GF-D8 (cell line): Measurements from ENCODE around the gene WWOX.

ENCODE experiments used
- DNase-seq: peaks from one replicate; lab custom pipeline; 2025; lab: John Stamatoyannopoulos, UW

The WWOX gene

DNA sequence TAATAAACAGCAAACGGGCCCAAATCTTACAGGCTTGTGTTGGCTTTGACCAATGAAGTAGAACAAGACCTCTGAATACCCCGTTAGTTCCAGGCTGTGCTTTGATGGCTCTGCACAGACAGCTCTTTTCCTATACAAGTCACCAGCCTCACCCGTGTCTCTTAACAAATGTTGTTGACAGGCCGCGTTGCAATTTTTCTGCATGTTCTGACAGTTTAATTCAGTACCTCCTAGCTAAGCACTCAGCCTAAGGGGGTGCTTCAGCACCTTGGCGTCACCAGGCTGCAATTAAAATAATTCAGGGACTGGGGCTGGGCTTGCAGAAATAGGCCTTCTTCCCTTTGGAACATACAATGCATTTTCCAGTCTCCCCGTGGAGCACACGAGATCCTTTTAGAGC, 1001.0 kb downstream of the WWOX start:
- DNase-seq = no peak

DNA sequence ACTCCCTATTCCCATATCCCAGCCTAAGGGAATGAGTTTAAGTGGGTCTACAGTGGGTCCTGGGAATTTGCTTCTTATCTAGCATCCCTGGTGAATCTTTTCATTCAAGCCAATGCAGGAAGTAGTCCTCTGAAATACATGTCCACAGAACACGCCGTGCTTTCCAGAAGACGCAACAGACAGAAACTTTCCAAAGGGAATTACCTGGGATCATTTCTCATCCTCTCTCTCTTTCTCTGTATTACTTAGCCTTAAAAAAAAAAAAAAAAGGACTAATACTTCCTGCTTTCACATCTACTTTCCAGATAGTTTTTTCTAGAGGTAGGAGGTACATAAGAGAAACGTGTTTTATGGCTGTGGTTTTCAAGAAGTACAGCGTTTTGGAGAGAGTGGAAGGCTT, 1002.0 kb downstream of the WWOX start:
- no peak for DNase-seq

DNA sequence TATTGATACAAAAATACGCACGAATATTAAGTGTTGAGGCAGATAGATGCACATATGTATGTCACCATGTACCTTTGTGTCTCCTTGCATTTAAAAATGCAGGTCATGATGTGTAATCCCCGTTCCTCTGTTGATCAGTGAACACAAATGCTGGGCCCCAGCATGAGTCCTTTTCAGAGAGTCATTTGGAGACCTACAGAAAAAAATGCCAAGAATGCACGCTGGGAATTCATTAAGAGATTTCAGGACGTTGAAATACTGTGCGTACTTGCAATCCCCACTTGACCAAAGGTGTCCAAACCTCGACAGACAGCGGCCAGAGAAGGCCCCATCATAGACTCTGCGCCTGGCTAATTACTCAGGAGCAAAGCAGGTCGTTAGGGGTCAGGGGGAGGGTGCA, 1005.1 kb downstream of the WWOX start:
- no peak for DNase-seq

DNA sequence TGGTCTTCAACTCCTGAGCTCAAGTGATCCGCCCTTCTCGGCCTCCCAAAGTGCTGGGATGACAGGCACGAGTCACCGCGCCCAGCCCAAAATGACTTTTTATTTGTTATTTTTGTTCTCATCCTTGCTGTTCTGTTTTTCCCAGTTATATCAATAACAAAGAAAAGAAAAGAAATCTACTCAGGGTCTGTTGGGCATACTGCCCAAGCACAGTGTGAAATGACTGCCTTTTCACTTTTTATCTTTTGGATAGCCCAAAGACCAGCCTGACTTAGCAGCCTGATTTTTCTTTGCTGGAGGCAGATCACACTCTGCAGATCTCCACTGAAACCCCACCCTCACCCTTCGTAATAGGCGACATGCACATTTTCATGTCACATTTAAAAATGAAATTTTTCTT, 1007.8 kb downstream of the WWOX start:
- DNase-seq = no peak

DNA sequence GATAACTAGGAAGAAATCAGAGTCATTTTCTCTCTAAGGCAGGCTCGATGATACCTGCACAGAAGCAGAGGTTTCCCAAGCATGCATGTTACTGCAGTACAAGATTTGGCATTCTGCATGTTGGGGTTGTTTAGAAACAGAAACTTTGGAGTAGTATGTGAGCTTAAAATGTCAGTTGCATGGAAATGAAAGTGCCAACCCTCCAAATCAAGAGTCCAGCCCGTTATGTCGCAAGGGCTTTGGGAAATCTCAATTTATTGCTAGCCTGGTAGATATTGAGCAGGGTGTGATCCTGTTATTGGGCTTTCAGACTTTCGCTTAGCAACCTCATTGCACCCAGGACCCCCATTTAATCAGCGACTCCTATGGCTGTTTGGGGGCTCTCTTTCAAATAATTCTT, 1010.3 kb downstream of the WWOX start:
- DNase-seq = no peak

DNA sequence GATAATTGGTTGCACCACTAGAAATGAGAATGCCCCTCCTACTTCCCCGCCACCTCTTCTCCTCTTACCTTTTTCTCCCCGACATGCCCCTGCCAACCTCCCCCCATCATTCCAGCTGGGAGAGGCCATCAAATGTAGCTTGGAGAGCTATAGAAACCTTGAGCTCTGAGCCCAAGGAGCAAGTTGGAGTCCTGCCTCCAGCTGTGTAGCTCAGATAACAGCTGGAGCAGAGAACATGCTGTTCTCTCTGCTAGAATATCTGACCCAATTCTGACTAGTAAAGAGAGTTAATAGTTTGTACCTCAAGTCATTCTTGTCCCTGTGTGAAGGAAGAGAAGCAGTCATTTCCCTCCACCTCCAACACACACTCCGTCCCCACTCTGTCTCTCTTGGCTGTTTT, 1010.8 kb downstream of the WWOX start:
- no peak for DNase-seq

DNA sequence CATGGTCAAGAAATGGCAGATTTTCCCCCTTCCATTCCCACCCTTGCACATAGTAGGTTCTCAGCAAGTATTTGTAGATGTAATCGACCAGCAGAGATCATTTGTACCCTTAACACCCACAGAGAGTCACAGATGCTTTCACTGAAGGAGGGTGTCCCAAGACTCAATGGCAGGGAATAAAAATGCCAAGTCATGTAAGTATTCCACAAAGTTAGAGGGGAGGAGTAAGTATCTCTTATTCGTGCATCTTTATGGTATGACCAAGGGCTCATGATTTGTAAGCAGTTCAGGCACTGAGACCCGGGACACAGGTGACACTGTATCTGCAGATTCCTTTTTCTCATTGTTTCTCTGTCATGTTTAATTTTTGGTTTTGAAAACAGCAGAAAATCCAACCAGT, 1011.5 kb downstream of the WWOX start:
- no peak for DNase-seq

DNA sequence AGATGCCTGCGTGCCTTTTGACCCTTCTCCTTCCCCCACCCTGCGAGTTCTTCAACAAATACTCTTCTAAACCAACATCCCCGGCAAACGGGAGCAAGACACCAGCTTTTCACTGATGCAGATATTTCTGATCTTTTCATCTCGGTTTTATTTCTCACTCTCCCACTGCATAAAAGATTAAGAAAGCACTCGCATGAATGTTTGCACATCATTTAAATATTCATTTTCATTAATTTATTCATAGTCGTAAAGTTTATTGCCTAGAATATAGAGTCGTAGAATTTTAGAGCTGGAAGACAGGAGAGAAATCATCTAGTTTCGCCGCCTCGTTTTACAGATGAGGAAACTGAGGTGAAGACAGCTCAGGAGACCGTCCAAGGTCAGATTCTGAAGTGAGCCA, 1013.0 kb downstream of the WWOX start:
- no peak for DNase-seq

DNA sequence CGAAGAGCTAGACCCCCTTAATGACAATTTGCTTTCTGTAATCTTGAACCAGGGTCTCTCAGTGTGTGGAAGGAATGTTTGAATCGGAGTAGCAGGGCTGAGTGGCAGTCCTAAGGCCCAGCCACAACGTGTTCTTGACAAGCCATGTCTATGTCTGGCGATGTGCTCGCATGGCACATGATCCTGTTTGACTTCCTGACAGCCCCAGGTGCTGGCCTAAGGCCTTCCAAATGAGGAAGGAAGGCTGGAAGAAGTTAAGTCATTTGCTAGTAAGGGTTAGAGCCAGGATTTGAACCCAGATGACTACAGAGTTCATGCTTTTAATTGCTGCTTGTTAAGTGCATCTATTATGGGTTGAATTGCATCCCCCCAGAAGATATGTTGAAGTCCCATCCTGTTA, 1014.4 kb downstream of the WWOX start:
- DNase-seq = no peak

DNA sequence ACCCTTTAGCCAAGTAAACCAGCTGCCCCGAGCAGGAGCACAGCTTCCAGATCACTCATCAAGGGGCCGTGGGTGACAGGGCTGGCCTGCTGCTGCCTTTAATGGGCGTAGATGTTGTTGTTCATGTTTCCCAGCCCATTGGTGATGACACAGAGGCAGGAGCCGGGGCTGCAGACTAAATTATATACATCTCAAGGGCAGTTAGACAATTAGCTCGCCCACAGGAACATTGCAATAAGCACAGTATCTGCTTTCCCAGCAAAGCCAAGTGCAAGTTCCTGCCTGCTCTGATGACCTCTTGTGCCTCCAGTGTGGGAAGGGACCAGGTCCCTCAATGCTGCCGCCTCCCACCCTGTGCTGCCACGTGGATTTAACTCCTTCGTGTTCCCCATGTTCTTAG, 1015.3 kb downstream of the WWOX start:
- no peak for DNase-seq

DNA sequence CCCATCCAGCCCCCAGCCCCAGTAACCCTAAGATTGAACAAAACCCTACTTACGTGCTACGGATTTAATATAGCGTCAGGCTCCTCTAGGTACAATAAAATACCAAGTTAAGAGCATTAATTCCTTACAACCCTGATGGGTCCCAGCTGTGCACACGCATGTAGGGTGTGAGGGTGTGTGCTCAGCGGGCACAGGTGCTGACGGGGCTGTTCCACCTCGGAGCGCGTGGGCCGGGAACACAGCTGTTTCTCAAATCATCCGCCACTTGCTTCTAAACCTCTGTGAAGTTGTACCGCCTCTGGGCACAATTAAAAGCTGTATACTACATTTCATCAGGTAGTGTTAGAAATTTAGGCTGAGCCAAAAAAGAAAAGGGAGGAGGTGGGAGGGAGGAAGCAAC, 1022.5 kb downstream of the WWOX start:
- no peak for DNase-seq

DNA sequence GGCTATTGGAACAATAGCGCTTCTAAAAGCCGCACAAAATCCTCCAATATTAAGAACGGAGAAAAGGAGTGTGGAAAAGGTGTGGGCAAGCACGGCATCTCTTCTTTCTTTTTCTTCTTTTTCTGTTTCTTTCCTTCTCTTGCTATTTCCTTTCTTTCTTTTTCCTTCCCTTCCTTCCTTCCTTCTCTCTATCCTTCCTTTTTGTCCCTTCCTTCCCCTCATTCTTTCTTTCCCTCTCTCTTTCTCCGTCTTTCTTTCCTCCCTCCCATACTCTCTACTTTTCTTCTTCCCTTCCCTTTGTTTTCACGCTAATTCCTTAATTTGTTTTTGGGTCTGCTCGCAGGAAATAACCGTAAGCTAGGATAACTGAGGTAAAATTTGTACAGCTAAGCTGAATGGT, 1022.9 kb downstream of the WWOX start:
- no peak for DNase-seq

DNA sequence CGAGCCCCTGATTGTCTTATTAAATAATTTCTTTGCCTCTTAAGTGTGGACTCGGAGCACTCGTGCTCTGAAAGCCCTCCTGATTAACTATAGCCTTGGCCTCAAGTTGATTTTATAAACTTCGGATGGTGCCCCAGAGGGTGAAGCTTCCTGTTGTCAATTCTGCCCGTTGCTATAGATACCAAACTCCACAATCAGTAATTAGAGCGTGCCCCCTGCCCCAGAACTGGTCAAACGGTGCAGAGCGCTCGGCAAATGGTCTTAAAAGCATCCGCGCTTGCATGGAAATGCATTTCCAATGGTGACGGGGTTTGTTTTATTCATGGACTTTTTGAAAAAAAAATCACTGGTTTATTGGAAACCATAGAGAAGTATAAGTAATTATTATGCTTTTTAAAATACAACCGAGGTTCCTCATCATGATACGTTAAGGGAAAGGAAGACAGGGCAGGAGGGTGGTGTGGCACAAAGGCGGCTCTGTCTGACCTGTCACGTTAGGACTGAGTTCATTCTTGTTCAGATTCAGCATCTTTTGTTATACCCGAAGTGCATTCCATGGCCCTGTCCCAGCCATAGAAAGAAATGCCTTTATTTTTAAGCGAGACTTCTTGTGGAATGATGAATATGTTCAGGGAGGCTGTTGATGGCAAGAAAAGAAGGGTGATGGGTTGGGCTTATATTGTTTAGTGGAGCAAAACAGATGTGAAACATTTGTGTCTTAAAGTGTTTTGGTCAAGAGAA, 1024.7 kb downstream of the WWOX start:
- no peak for DNase-seq

DNA sequence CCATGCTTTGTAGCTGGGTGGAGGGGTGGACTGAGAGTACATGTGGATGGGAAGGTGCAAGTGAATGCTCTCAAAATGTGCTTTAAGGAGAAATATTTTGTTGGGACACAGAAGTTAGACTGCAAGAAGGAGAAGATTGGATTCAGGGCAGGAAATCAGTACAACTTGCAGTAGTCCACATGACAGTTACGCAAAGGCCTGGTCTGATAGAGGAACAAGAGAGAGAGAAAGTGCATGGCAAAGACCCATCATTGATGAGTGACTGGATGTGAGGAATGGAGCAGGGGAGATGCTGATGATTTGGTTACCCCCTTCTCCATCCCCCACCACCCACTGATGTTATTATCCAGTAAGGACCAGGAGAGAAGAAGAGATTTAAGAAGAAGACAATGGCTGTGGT, 1028.3 kb downstream of the WWOX start:
- no peak for DNase-seq

DNA sequence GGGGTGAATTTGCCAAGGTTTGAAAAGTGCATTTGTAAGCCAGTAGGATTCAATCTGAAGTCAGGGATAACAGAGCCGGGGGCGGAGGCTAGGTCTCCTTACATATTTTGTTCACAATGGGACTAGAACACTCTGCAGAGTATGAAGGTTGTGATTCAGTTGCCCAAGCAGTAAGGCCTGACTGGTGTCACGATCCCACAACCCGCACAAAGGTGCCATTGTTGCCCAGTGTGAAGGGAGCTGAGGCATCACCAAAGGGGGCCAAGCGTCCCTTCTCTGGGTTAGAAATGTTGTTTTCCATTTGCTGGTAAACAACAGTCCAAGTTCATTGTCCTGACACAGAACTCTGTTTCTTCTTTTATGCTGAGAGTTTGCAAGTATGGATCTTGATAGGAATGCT, 1029.3 kb downstream of the WWOX start:
- DNase-seq = no peak

DNA sequence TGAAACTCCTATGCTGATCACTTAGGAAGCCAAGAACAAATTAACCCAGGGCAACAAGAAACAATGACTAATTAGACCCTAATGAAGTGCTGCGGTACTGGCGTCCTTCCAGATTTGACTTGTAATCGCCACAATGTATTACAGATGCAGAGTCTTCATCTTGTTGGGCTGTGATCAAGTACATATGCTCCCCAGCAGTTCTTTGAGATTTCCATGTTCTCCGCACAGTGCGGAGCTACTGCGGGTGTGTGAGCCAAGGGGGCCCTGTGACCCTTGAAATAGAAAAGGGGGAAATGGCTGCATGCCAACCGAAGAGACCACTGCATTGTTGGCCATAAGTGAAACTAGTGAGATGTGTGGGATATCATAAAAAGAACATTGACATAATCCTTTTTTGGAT, 1031.2 kb downstream of the WWOX start:
- DNase-seq = no peak

DNA sequence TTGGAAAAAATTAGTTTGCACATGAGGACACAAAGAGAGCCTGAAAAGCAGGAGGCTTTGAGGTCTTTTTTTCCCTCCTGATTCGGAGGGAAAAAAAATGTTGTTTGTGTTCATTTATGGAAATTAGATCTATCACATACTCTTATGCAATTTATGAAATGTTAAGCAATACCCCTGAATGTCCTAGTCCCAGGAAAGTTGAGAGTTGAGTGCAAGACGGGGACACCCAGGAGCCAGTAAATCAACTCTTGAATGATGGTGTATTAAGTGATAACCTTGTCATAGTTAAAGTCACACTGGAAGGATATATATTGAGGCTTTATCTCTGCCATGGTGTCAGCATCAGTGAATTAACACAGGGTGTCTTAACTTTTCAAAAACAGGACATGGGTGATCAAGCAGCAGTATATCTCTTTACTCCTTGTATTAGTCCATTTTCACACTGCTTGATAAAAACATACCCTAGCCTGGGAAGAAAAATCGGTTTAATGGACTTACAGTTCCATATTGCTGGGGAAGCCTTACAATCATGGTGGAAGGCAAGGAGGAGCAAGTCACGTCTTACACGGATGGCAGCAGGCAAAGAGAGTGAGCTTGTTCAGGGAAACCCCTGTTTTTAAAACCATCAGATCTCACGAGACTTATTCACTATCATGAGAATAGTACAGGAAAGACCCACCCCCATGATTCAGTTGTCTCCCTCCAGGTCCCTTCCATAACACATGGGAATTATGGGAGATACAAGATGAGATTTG, 1032.0 kb downstream of the WWOX start:
- DNase-seq = no peak

DNA sequence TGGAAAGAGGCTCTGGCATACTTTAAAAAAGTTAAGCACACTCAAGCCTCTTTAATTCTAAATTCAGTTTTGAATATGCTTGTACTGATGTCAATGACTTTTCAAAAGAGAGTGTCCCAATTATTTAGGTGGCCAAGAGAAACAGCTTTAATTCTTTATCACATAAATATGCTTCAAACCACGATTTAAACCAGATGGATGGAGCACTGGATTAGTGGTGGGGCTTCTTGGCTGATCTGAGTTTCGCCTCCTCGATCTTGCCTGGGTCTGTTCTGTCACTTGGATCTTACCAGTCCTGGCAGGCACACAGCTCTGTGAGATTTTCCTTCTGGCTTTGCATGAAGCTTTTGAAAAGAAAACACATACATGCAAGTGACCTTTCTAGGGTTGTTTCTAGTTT, 1033.2 kb downstream of the WWOX start:
- DNase-seq = no peak

DNA sequence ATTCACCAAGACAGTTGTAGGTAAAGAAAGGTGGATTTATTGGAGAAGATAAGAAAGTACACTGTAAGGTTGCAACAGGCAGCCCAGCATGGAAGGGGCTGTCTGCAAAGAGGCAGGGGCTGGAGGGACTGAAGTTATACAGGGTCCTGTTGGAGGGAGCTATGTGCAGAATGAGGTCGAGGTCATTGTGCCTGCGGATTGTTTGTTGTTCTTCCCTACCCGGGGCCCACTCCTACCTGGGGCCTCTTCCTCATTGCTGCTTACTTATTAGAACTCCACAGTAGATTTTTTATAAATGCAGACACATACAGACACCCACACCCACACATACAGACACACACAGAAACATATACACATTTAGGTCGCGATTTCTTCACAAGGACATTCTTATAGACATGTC, 1034.8 kb downstream of the WWOX start:
- DNase-seq = no peak

DNA sequence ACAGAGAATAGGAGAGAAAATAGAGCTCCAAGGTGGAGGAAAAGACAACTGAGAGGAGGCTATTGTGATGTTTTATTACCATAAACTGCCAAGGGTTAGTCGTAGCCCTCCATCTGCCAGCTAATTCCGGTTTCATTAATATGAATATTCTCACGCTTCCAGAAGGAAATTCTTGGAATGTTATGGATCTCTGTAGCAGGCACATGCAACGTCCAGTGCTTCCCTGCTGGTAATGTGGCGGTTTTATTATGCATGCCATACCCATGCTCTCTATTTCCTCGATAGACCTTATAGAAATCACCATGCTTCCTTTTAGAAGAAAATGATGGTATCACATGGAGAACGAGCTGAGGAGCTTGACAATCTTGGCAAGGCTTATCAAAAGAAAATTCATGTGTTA, 1037.5 kb downstream of the WWOX start:
- no peak for DNase-seq

DNA sequence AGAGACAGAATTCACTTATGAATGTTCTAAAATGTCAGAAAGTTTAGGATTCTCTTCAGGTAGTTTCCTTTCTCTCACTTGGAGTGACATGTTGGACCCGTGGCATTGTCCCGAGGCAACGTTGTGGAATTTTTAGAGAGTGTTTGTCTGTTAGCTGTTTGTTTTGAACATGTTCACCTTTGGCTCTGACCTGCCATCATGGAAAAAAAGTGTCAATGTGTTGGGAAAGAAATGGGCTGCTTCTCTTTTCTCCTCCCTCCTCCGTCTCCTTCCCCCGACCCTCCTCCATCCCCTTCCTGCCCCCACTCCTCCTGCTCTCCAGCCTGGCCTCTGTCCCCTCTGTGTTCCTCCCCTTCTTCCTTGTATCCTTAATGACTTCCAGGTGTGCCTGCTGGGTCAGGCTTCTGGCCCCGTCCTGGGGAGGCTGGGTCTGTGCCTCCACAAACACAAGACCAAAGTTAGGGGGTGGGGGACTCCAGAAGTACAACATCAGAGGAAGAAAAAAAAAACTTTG, 1038.0 kb downstream of the WWOX start:
- DNase-seq = no peak

DNA sequence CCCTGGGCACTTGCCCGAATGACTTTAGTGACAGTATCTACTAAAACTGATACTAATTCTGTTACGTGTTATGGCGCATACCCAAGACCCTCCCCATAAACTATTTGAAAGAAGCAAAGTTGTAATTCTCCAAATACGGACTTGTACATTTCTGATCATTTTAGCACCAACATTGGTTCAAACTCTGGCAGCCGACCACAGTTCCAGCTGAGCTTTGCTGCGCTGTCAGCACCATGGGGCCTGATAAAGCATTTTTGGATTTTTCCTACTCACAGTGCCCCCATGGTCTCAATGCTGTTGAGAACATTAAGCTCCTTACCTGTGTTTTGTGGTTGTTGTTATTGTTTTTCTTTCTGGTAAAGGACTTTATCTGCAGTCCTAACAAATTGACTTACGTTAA, 1040.3 kb downstream of the WWOX start:
- DNase-seq = no peak

DNA sequence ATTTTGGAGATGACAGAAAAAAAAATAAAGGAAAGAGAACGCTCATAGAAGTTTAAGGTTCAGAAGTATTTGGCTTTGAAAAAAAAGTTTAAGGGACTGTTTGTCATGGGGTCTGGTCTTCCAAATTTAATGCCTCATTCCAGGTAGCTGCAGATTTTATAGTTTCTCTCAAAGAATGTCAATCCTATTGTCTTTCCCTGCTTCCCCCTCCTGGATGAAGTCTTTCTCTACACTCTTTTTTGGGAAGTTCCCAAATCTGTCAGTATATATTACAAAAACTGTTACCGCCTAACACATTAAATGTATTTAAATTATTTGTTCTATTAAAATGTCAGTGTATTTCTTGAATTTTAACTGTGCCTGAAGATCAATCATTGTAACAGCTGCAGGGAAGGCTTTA, 1043.6 kb downstream of the WWOX start:
- DNase-seq = no peak

DNA sequence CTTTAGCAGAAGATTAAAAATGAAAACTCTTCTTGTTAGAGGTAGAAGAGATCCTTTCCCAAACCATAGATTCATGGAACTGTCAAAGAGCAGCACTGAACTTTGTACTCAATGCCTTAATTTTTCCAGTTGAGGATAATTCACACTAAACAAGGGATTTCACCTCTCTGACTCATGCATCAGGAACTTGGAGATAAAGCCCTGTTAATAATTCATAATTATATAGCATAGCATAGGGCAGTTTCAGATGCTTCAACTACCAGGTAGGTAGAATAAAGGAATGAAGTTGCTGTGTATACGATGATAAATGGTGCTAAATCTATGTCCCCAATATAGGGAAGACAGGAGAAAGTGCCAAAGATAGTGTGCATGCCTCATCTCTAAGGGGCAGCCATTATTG, 1050.7 kb downstream of the WWOX start:
- no peak for DNase-seq
